AG04449 (cell line): ENCODE measurements around the gene TLE1.

ENCODE experiments used
- CTCF ChIA-PET: fragments of 350-600 bp; formaldehyde crosslinking; extraction: SDS; loops from one replicate; lab custom pipeline; 2021; ENCODE audit warnings: antibody characterized with exemption; lab: Yijun Ruan, JAX
- POLR2A ChIA-PET: fragments of 400-600, 350-600 bp; formaldehyde crosslinking; extraction: SDS; loops from one replicate; lab custom pipeline; 2020; ENCODE audit warnings: antibody characterized with exemption, inconsistent platforms; lab: Yijun Ruan, JAX
- DNase-seq: peaks from one replicate; pipeline ENCODE4 v3.0.0-alpha.2; 2010; ENCODE audit warnings: low read depth, low spot score
- H3K4me3 ChIP-seq: 2 replicates; pipeline ENCODE4 v1.5.1; 2011; ENCODE audit warnings: low read depth, mild to moderate bottlenecking, control low read depth, low read length
- CTCF ChIP-seq: IDR thresholded peaks from one replicate; pipeline ENCODE4 v1.5.1; 2011; ENCODE audit warnings: mild to moderate bottlenecking, moderate library complexity, low read length, control low read depth, inconsistent platforms; ENCODE audit not compliant: insufficient read depth; ENCODE audit errors: missing control alignments

TLE1 gene

GRCh38 chr9:81632599-81632998 lies 56.7 kb downstream of the TLE1 start:
- ChIA-PET CTCF (interaction anchor here (0.7 kb wide), 1 partner anchor 804 kb away, joined by 3 read pairs; no protein-coding TSS in a partner anchor), POLR2A (no interaction called here)
- H3K4me3 ChIP-seq, result no peak overlapping the region
- no peak for TF ChIP-seq CTCF
- peak; percentile 67 for DNase-seq

- POLR2A ChIA-PET, result no interaction called here
- DNase-seq, result no peak
- H3K4me3 ChIP-seq, result no peak overlapping the region
- TF ChIP-seq CTCF, result no peak
- CTCF ChIA-PET, result no interaction called here
Observed at GRCh38 chr9:81631218-81631745, 58.1 kb downstream of the TLE1 start.

- ChIA-PET POLR2A (no interaction called here), CTCF (no interaction called here)
- H3K4me3 ChIP-seq, result no peak overlapping the region
- TF ChIP-seq CTCF, result no peak
- DNase-seq, result no peak
Observed at GRCh38 chr9:81629440-81629839, 59.9 kb downstream of the TLE1 start.

- POLR2A ChIA-PET, result no interaction called here
- DNase-seq, result no peak
- TF ChIP-seq CTCF, result no peak
- no peak overlapping the region for H3K4me3 ChIP-seq
- CTCF ChIA-PET, result no interaction called here
Observed at GRCh38 chr9:81628897-81629296, 60.5 kb downstream of the TLE1 start.

- ChIA-PET POLR2A (no interaction called here), CTCF (no interaction called here)
- no peak overlapping the region for H3K4me3 ChIP-seq
- DNase-seq, result no peak
- TF ChIP-seq CTCF, result no peak
Observed at GRCh38 chr9:81627481-81627880, 61.9 kb downstream of the TLE1 start.

- ChIA-PET CTCF (no interaction called here), POLR2A (no interaction called here)
- DNase-seq, result no peak
- no peak for TF ChIP-seq CTCF
- no peak overlapping the region for H3K4me3 ChIP-seq
Observed at GRCh38 chr9:81626511-81626910, 62.8 kb downstream of the TLE1 start.
